Mesenchymal stem cell (in vitro differentiated cells and primary cell): ENCODE results near the gene IGSF11.

ENCODE experiments used
- DNase-seq: peaks from one replicate; pipeline ENCODE4 v3.0.0-alpha.2; 2013
- H2AFZ ChIP-seq: one replicate; pipeline ENCODE4 v1.6.1; 2013; ENCODE audit warnings: low read depth, mild to moderate bottlenecking, control low read depth, inconsistent platforms, low read length, moderate library complexity
- H2AK5ac ChIP-seq: 2 replicates; pipeline ENCODE4 v1.6.1; 2013; ENCODE audit warnings: low read length, moderate library complexity, mild to moderate bottlenecking, inconsistent platforms; ENCODE audit not compliant: severe bottlenecking
- H2BK120ac ChIP-seq: one replicate; pipeline ENCODE4 v1.6.1; 2013; ENCODE audit warnings: low read depth, mild to moderate bottlenecking, inconsistent platforms, low read length, moderate library complexity
- H2BK12ac ChIP-seq, 2 experiments: one replicate each; pipeline ENCODE4 v1.6.1; 2013; ENCODE audit warnings: inconsistent platforms in 2 of 2, low read length in 2 of 2, mild to moderate bottlenecking in 2 of 2, moderate library complexity in 2 of 2, control low read depth in 1 of 2
- H2BK15ac ChIP-seq: one replicate; pipeline ENCODE4 v1.6.1; 2013; ENCODE audit warnings: mild to moderate bottlenecking, low read depth, inconsistent platforms; ENCODE audit not compliant: poor library complexity, severe bottlenecking
- H2BK5ac ChIP-seq: 2 replicates; pipeline ENCODE4 v1.6.1; 2013; ENCODE audit warnings: low read depth, mild to moderate bottlenecking, low read length, control low read depth, inconsistent platforms; ENCODE audit not compliant: poor library complexity, severe bottlenecking
- H3K14ac ChIP-seq, 2 experiments: one replicate each; pipeline ENCODE4 v1.6.1; 2013; ENCODE audit warnings: inconsistent platforms in 2 of 2, low read length in 2 of 2, control low read depth in 1 of 2, mild to moderate bottlenecking in 1 of 2, moderate library complexity in 1 of 2
- H3K18ac ChIP-seq, 2 experiments: one replicate each; pipeline ENCODE4 v1.6.1; 2013; ENCODE audit warnings: inconsistent platforms in 2 of 2, low read length in 2 of 2, control low read depth in 1 of 2, low read depth in 1 of 2, mild to moderate bottlenecking in 1 of 2
- H3K23ac ChIP-seq, 2 experiments: one replicate each; pipeline ENCODE4 v1.6.1; 2013; ENCODE audit warnings: inconsistent platforms in 2 of 2, low read length in 2 of 2, mild to moderate bottlenecking in 2 of 2, moderate library complexity in 2 of 2, control low read depth in 1 of 2
- H3K27ac ChIP-seq: 2 replicates; pipeline ENCODE4 v1.5.1; 2013; ENCODE audit warnings: mild to moderate bottlenecking, moderate library complexity, low read length, control low read depth, inconsistent platforms; ENCODE audit not compliant: poor library complexity, severe bottlenecking
- H3K27me3 ChIP-seq, 2 experiments: 2 replicates each; pipeline versions ENCODE4 v1.6.1 to v1.7.0; 2013; ENCODE audit warnings: low read length in 2 of 2, mild to moderate bottlenecking in 2 of 2, moderate library complexity in 2 of 2, control low read depth in 1 of 2, inconsistent platforms in 1 of 2; ENCODE audit not compliant: control insufficient read depth in 1 of 2, insufficient read depth in 1 of 2
- H3K36me3 ChIP-seq, 2 experiments: 2 replicates each; pipeline versions ENCODE4 v1.6.1 to v1.7.0; 2013; ENCODE audit warnings: low read length in 2 of 2, control low read depth in 1 of 2, inconsistent platforms in 1 of 2, low read depth in 1 of 2, mild to moderate bottlenecking in 1 of 2; ENCODE audit not compliant: insufficient read depth in 2 of 2, control insufficient read depth in 1 of 2
- H3K4ac ChIP-seq, 2 experiments: one replicate each; pipeline ENCODE4 v1.6.1; 2013; ENCODE audit warnings: inconsistent platforms in 2 of 2, low read length in 2 of 2, mild to moderate bottlenecking in 2 of 2, moderate library complexity in 2 of 2, control low read depth in 1 of 2, low read depth in 1 of 2
- H3K4me1 ChIP-seq: 2 replicates; pipeline ENCODE4 v1.6.1; 2013; ENCODE audit warnings: low read depth, low read length, control low read depth; ENCODE audit not compliant: control insufficient read depth, insufficient read depth
- H3K4me2 ChIP-seq: 2 replicates; pipeline ENCODE4 v1.6.1; 2013; ENCODE audit warnings: low read length, mild to moderate bottlenecking, inconsistent platforms; ENCODE audit not compliant: poor library complexity, severe bottlenecking
- H3K4me3 ChIP-seq, 2 experiments: 2 replicates each; pipeline versions ENCODE4 v1.5.1 to v1.7.0; 2013; ENCODE audit warnings: low read length in 2 of 2, mild to moderate bottlenecking in 2 of 2, control low read depth in 1 of 2, low read depth in 1 of 2; ENCODE audit not compliant: insufficient read depth in 1 of 2
- H3K79me1 ChIP-seq: replicated peaks from 2 replicates; pipeline ENCODE4 v1.6.1; 2013; ENCODE audit warnings: mild to moderate bottlenecking, control low read depth, low read length, inconsistent platforms; ENCODE audit not compliant: poor library complexity, severe bottlenecking
- H3K9ac ChIP-seq: 2 replicates; pipeline ENCODE4 v1.7.0; 2013; ENCODE audit warnings: mild to moderate bottlenecking, low read length, moderate library complexity
- H3K9me3 ChIP-seq: 2 replicates; pipeline ENCODE4 v1.7.0; 2013; ENCODE audit warnings: mild to moderate bottlenecking, low read length; ENCODE audit not compliant: control insufficient read depth
- H4K8ac ChIP-seq: one replicate; pipeline ENCODE4 v1.6.1; 2013; ENCODE audit warnings: inconsistent platforms, mild to moderate bottlenecking, low read length, moderate library complexity
- H4K91ac ChIP-seq: one replicate; pipeline ENCODE4 v1.6.1; 2013; ENCODE audit warnings: mild to moderate bottlenecking, low read length, inconsistent platforms
- whole genome bisulfite sequencing: methylation state at CpG from one replicate; pipeline ENCODE4 v1.1.7; 2013; ENCODE audit warnings: mixed read lengths; 5-methylcytosine and 5-hydroxymethylcytosine counted together

Gene IGSF11

GRCh38 chr3:118990823-118991560 is 43.7 kb downstream of the IGSF11 start:
- H4K8ac ChIP-seq: no peak overlapping the region
- no peaks in the 10 kb centered on the region for H3K4me1 ChIP-seq
- H3K18ac ChIP-seq: no peak overlapping the region
- no peak overlapping the region for H4K91ac ChIP-seq
- H3K4me2 ChIP-seq: no peak overlapping the region
- H3K4ac ChIP-seq: no peak overlapping the region
- no peak overlapping the region for H2BK5ac ChIP-seq
- H2AK5ac ChIP-seq: no peak overlapping the region
- no peaks in the 10 kb centered on the region for H3K79me1 ChIP-seq
- no peak overlapping the region for H2AFZ ChIP-seq
- peaks cover 4 to 12% of the 10 kb centered on the region in 2 experiments for H3K27me3 ChIP-seq
- no peak overlapping the region for H3K9ac ChIP-seq
- H3K4me3 ChIP-seq: no peak overlapping the region
- H3K36me3 ChIP-seq: no peaks in the 10 kb centered on the region
- H3K14ac ChIP-seq: no peak overlapping the region
- no peak for DNase-seq
- no peaks in the 10 kb centered on the region for H3K9me3 ChIP-seq
- H2BK120ac ChIP-seq: no peak overlapping the region
- 65% methylated on average over 3 of the region's 3 CpGs for WGBS
- no peak overlapping the region for H2BK15ac ChIP-seq
- H2BK12ac ChIP-seq: no peak overlapping the region
- H3K27ac ChIP-seq: no peak overlapping the region
- H3K23ac ChIP-seq: no peak overlapping the region

- H4K91ac ChIP-seq: no peak overlapping the region
- no peak overlapping the region for H3K23ac ChIP-seq
- H3K14ac ChIP-seq: no peak overlapping the region
- no peaks in the 10 kb centered on the region for H3K36me3 ChIP-seq
- H3K4ac ChIP-seq: no peak overlapping the region
- no peak overlapping the region for H2BK15ac ChIP-seq
- no peaks in the 10 kb centered on the region for H3K79me1 ChIP-seq
- no peak overlapping the region for H3K27ac ChIP-seq
- no peaks in the 10 kb centered on the region for H3K9me3 ChIP-seq
- no peak overlapping the region for H3K9ac ChIP-seq
- H2AFZ ChIP-seq: no peak overlapping the region
- no peak overlapping the region for H2BK120ac ChIP-seq
- no peak overlapping the region for H4K8ac ChIP-seq
- no peak overlapping the region for H2BK5ac ChIP-seq
- no peak overlapping the region for H3K18ac ChIP-seq
- H2BK12ac ChIP-seq: no peak overlapping the region
- no peak overlapping the region for H3K4me2 ChIP-seq
- no peak for DNase-seq
- H3K27me3 ChIP-seq: peaks cover 4 to 16% of the 10 kb centered on the region in 2 experiments
- no peak overlapping the region for H3K4me3 ChIP-seq
- no peak overlapping the region for H2AK5ac ChIP-seq
- no peaks in the 10 kb centered on the region for H3K4me1 ChIP-seq
- WGBS: 64% methylated on average over 6 of the region's 6 CpGs
These were observed 46.2 kb downstream of the IGSF11 start for GRCh38 chr3:118988198-118989130.

GRCh38 chr3:118987477-118987876 is 47.2 kb downstream of the IGSF11 start:
- Histone ChIP-seq H2BK5ac (no peak overlapping the region), H2BK15ac (no peak overlapping the region), H3K9ac (no peak overlapping the region), H3K27me3 (peaks cover 4 to 16% of the 10 kb centered on the region in 2 experiments), H3K36me3 (no peaks in the 10 kb centered on the region), H2AFZ (no peak overlapping the region), H3K4me3 (no peak overlapping the region), H4K91ac (no peak overlapping the region), H3K14ac (no peak overlapping the region), H4K8ac (no peak overlapping the region), H2BK120ac (no peak overlapping the region), H3K4me1 (no peaks in the 10 kb centered on the region), H2BK12ac (no peak overlapping the region), H3K79me1 (no peaks in the 10 kb centered on the region), H3K23ac (no peak overlapping the region), H3K18ac (no peak overlapping the region), H3K4ac (no peak overlapping the region), H3K27ac (no peak overlapping the region), H3K9me3 (no peaks in the 10 kb centered on the region), H3K4me2 (no peak overlapping the region), H2AK5ac (no peak overlapping the region)
- 64% methylated on average over 2 of the region's 2 CpGs for WGBS
- DNase-seq: no peak

- Histone ChIP-seq H3K36me3 (no peaks in the 10 kb centered on the region), H3K79me1 (no peaks in the 10 kb centered on the region), H3K4me3 (no peak overlapping the region), H3K18ac (no peak overlapping the region), H3K9me3 (no peaks in the 10 kb centered on the region), H2BK120ac (no peak overlapping the region), H3K27me3 (peaks cover 4 to 16% of the 10 kb centered on the region in 2 experiments), H2AFZ (no peak overlapping the region), H2BK5ac (no peak overlapping the region), H3K23ac (no peak overlapping the region), H2BK15ac (no peak overlapping the region), H3K9ac (no peak overlapping the region), H4K8ac (no peak overlapping the region), H3K4ac (no peak overlapping the region), H4K91ac (no peak overlapping the region), H2AK5ac (no peak overlapping the region), H3K4me1 (no peaks in the 10 kb centered on the region), H3K27ac (no peak overlapping the region), H3K4me2 (no peak overlapping the region), H2BK12ac (no peak overlapping the region), H3K14ac (no peak overlapping the region)
- no peak for DNase-seq
- WGBS: 77% methylated on average over 2 of the region's 2 CpGs
These were observed 47.9 kb downstream of the IGSF11 start for GRCh38 chr3:118986734-118987133.
